HAP-1 (cell line): ENCODE results near the gene MTCL1.

ENCODE experiments used
- DNase-seq, 2 experiments: peaks; one replicate each; pipeline ENCODE4 v3.0.0-alpha.2; 2016 to 2020; ENCODE audit warnings: low spot score in 2 of 2
- H3K27me3 ChIP-seq: fragments of 250-450 bp; sonication (Bioruptor Pico); 2 replicates; pipeline ENCODE4 v1.5.1; 2020; ENCODE audit warnings: low read depth, mild to moderate bottlenecking, moderate library complexity
- H3K36me3 ChIP-seq: fragments of 250-450 bp; sonication (Bioruptor Pico); replicated peaks from 2 replicates; pipeline ENCODE4 v1.5.1; 2020; ENCODE audit warnings: mild to moderate bottlenecking
- H3K4me1 ChIP-seq: fragments of 250-450 bp; sonication (Bioruptor Pico); 2 replicates; pipeline ENCODE4 v1.5.1; 2020; ENCODE audit warnings: mild to moderate bottlenecking
- H3K4me3 ChIP-seq: fragments of 250-450 bp; sonication (Bioruptor Pico); 2 replicates; pipeline ENCODE4 v1.5.1; 2020; ENCODE audit warnings: mild to moderate bottlenecking, moderate library complexity
- H3K9me3 ChIP-seq: fragments of 250-450 bp; sonication (Bioruptor Pico); 2 replicates; pipeline ENCODE4 v1.5.1; 2020; ENCODE audit warnings: mild to moderate bottlenecking, moderate library complexity
- in situ Hi-C: fragments of 300-500 bp; cut with MboI; formaldehyde crosslinking; loops from 3 replicates; pipeline ENCODE4 v1.14.3; 2020; ENCODE audit warnings: low sequenced_read_pairs, inconsistent platforms, mixed read lengths

MTCL1 gene

DNA sequence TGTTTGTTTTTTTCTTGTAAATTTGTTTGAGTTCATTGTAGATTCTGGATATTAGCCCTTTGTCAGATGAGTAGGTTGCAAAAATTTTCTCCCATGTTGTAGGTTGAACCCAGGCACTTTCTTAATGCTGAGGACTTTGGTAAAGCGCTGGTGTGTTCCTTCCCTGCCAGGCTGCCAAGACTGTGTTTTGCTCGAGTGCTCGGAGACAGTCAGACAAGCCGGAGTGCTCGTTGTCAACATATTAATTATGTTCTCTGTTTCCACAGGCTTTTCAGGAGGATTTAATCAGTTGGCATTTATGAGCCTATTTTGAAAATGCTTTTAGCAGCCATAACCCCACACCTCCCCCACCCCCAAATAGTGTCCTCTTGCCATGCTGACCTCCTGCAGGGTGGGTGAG lies 6.4 kb downstream of the MTCL1 start:
- Histone ChIP-seq H3K9me3 (no peaks in the 10 kb centered on the region), H3K4me3 (no peak overlapping the region), H3K4me1 (peaks cover 11% of the 10 kb centered on the region), H3K27me3 (no peaks in the 10 kb centered on the region), H3K36me3 (0 out of 2 replicates have a peak, but pooled peaks cover 5% of the 10 kb centered on the region)
- in situ Hi-C loops, result no loop called here
- no peak for DNase-seq

DNA sequence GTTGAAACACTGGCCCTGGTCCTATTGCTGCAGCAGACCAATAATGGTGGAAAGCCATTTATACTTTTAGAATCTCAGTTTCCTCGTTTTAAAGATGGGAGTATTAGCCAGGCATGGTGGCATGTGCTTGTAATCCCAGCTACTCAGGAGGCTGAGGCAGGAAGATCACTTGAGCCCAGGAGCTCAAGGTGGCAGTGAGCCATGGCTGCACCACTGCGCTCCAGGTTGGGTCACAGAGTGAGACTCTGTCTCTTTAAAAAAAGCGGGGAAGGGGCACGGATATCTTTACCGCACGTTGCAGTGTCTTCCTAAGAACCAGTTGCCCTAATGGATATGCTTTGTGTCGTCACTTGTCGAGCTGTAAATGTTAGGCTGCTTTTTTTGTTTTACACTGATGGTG lies 8.3 kb downstream of the MTCL1 start:
- peaks cover 2% of the 10 kb centered on the region; the same call in 1 of the 2 replicates for H3K36me3 ChIP-seq
- H3K27me3 ChIP-seq, result no peaks in the 10 kb centered on the region
- DNase-seq, result no peak
- peaks cover 8% of the 10 kb centered on the region; the same call in 1 of the 2 replicates for H3K4me1 ChIP-seq
- in situ Hi-C loops, result no loop called here
- H3K9me3 ChIP-seq, result no peaks in the 10 kb centered on the region
- H3K4me3 ChIP-seq, result no peak overlapping the region

DNA sequence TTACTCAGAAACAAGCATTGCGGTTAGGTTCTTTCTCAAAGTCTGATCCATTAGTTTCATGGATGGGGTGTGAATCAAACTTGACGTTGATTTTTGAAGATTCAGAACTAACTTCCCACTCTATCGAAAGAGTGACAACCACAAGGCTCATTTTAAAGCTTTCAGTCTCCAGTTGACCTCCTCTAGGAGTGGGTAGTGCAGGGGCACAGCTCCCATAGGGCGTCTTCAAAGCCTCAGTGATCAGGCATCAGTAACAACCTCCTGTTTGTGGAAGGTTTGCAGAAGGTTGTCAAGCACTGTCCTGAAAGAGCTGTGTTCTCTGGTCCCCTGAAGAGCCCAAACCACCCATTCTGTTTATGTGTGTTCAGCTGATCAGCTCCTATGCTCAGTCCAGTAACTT lies 10.2 kb downstream of the MTCL1 start:
- H3K36me3 ChIP-seq, result peaks cover 15% of the 10 kb centered on the region
- H3K27me3 ChIP-seq, result no peaks in the 10 kb centered on the region
- no peak for DNase-seq
- no peak overlapping the region for H3K4me3 ChIP-seq
- H3K4me1 ChIP-seq, result peaks cover 11% of the 10 kb centered on the region
- no peaks in the 10 kb centered on the region for H3K9me3 ChIP-seq
- in situ Hi-C loops, result no loop called here

DNA sequence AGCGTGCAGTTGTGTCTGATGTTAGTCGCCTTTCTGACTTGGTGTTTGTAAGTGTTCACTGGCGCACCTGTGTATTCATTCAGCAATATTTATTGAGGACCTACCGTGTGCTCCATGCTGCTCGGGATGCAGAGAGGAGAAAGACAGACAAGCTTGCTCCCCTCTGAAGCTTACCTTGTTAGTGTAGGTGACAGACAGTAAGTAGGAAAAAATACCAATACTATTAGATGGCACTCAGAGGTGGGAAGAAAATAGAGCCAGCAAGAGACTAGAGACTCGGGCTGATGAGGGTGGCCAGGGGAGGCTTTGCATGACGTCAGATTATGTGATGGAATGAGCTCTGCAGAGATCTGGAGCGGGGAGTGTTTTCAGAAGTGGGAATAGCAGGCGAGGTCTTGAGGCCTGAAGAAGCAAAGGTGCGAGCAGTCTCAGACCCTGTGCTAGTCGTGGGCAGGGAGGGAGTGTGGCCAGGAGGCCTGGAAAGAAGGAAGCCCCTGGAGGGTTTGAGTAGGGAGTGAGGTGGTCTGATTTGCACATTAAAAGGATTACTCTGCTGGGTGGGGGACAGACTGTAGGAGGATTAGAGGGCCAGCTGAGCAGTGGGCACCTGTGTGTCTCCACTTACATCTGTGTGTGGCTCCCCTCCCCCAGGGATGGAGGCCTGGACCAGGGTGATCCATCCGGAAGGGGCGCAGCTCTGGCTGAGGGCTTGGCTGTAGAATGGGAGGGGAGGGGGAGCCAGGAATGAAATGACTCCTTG lies 11.8 kb downstream of the MTCL1 start:
- in situ Hi-C loops, result no loop called here
- H3K36me3 ChIP-seq, result peaks cover 25% of the 10 kb centered on the region
- H3K4me1 ChIP-seq, result peaks cover 11% of the 10 kb centered on the region
- H3K9me3 ChIP-seq, result no peaks in the 10 kb centered on the region
- H3K27me3 ChIP-seq, result no peaks in the 10 kb centered on the region
- peak in 1 of 2 experiments; percentile 15 for DNase-seq
- H3K4me3 ChIP-seq, result no peak overlapping the region

DNA sequence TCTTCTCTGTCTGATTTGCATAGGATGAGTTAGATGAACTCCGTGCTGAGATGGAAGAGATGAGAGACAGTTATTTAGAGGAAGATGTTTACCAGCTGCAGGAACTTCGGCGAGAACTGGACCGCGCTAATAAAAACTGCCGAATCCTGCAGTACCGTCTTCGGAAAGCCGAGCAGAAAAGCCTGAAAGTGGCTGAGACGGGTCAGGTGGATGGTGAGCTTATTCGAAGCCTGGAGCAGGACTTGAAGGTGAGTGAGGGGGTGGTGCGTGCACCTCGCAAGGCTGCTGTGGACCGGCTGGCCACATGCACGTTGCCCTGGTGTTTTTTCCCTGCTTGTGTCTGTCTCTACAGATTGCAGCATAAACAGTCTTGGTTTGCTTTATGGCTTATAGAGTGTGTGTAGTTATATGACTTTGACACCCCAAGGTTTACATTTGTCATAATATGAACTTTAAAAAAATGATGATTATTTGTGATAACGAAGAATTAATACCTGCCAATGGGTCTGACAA lies 13.1 kb downstream of the MTCL1 start:
- H3K4me3 ChIP-seq, result no peak overlapping the region
- peaks cover 25% of the 10 kb centered on the region for H3K36me3 ChIP-seq
- H3K27me3 ChIP-seq, result no peaks in the 10 kb centered on the region
- no peaks in the 10 kb centered on the region for H3K9me3 ChIP-seq
- in situ Hi-C loops, result no loop called here
- no peak for DNase-seq
- peaks cover 11% of the 10 kb centered on the region for H3K4me1 ChIP-seq

DNA sequence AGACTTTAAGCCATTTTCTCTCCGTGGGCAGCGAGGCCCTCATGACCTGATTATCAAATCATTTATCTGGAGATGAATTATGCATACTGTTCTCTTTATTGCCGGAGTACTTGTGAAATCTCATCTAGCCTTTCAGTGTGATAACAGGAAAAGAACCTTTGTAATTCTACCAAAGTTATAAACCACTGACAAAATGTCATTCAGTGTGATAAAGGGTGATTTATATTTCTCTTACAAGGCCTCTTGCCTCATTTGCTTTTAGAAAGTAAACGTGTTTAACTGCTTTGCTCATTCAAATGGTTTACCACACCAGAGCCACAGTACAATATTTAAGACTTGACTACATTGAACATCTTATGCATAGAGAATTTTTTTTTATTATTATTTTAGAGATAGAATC lies 13.8 kb downstream of the MTCL1 start:
- Histone ChIP-seq H3K4me3 (no peak overlapping the region), H3K36me3 (peaks cover 25% of the 10 kb centered on the region), H3K27me3 (no peaks in the 10 kb centered on the region), H3K9me3 (no peaks in the 10 kb centered on the region), H3K4me1 (peaks cover 11% of the 10 kb centered on the region)
- in situ Hi-C loops, result no loop called here
- no peak for DNase-seq

DNA sequence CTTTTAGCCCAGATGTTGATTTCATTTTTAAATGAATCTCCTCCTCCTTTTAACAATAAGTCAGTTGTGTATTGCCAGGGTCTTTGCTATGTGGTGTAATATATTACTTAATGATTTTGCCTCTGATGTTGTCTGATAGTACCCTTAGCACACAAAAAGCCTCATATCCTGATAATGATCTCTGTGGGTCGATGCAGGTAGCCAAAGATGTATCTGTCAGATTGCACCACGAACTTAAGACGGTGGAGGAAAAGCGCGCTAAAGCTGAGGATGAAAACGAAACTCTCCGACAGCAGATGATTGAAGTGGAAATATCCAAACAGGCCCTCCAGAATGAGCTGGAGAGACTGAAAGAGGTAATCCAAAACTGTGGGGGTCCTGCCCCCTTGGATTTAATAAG lies 14.8 kb downstream of the MTCL1 start:
- Histone ChIP-seq H3K4me3 (no peak overlapping the region), H3K27me3 (no peaks in the 10 kb centered on the region), H3K4me1 (peaks cover 11% of the 10 kb centered on the region), H3K36me3 (peaks cover 25% of the 10 kb centered on the region), H3K9me3 (no peaks in the 10 kb centered on the region)
- in situ Hi-C loops, result no loop called here
- DNase-seq, result no peak

DNA sequence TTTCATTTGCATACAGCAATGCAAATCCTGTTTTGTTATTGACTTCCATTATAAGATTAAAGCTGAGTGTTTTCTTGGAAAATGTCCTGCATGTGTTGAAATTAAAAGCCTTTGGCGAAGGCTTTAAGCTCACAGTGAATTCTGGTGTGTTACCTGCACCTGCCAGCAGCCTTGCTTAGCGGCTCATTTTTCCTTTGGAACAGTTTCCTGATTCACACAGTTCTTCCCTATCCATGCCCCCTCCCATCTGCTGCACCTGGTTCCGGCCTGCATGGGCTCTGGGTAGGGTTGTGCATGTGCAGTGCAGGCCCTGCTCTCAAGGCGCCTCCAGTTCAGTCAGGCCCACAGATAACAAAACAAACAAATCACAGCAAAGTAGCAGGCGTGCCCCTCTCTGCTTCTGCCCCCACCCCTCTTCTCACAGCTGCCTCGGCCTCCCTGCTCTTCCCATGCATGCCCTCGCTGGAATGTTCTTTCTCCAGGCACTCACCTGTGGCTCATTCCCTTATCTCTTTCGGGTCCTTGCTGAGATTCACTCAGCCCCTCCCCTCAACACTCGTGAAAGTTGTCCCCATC lies 15.8 kb downstream of the MTCL1 start:
- Histone ChIP-seq H3K9me3 (no peaks in the 10 kb centered on the region), H3K4me3 (no peak overlapping the region), H3K4me1 (peaks cover 11% of the 10 kb centered on the region), H3K27me3 (no peaks in the 10 kb centered on the region), H3K36me3 (peaks cover 25% of the 10 kb centered on the region)
- DNase-seq, result no peak
- in situ Hi-C loops, result no loop called here

DNA sequence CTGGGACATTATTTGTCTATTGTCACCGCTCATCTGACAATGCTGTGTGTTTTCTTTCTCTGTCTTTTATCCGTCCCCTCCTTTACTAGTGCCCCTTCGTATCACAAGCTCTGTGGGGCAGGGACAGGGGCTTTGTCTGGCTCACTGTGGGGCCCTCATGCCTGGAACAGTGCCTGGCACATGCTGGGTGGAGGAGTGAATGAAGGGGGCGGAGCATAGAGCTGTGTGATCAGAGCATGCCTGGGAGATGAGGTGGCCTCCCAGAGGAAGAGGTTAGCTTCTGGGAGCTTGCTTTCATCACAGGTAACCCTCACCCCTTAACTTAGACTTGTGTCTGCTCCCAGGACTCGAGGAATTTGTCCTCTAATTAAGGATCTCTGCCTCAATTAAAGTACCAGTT lies 16.4 kb downstream of the MTCL1 start:
- Histone ChIP-seq H3K4me3 (no peak overlapping the region), H3K27me3 (no peaks in the 10 kb centered on the region), H3K4me1 (peaks cover 9% of the 10 kb centered on the region), H3K9me3 (no peaks in the 10 kb centered on the region), H3K36me3 (peaks cover 25% of the 10 kb centered on the region)
- in situ Hi-C loops, result no loop called here
- DNase-seq, result no peak

DNA sequence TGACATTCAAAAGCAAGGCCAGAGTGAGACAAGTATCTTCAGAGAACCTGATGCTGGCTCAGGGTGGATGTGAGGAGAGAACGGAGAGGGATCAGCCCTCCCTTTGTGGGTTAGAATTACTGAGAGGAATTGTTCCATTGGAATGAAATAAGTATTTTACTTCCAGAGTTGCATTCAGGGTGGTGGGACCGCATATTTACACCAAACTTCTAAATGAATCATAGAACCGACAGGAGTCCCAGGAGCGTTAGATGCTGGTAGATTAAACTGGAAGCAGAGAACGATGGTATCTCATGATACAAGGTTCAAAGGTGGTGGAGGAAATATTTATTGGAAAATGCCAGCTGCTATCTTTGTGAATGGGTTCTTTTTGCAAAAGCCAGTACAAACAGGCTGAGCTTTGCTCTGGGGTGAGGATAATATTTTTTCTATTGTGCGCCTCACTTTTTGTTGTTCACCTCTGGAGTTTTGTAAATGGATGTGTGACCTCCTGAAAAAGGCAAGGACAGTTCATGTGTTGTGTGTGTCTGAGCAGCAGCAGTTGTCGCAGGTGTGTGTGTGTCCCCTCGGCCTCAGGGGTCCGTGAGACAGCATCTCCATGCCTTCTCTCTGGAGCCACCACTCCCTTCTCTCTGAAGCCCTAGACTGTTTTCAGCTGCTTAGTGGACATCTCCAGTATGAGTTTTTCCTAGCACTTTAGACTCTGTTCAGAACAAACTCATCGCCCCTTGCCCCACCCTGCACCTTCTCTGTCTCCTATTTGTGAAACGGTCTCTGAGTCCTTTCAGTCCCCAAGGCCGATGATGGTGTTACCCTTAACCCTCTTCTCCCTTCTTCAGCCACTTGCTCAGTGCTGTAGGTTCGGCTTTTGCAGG lies 17.8 kb downstream of the MTCL1 start:
- Histone ChIP-seq H3K4me3 (no peak overlapping the region), H3K27me3 (no peaks in the 10 kb centered on the region), H3K36me3 (peaks cover 25% of the 10 kb centered on the region), H3K4me1 (peaks cover 3% of the 10 kb centered on the region; the same call in 1 of the 2 replicates), H3K9me3 (no peaks in the 10 kb centered on the region)
- in situ Hi-C loops, result no loop called here
- no peak for DNase-seq

DNA sequence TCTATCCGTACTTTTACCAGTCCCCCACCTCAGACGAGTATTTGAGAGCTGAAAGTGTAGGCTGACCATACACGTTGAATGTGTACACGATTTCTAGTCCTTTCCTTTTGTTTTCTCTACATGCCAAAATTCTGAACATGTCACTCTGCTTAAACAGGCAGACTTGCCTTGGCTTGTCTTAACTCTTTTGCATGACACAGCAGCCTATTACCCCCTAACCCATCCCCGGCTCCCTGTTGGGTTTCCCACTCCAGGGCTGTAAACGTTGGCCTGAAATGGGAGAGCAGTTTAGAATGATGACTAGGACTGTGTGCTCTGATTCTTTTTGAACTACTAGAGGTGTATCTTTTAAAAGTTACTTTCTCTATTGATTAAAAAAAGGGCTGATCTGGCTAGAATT lies 19.1 kb downstream of the MTCL1 start:
- H3K9me3 ChIP-seq, result no peaks in the 10 kb centered on the region
- in situ Hi-C loops, result no loop called here
- peaks cover 17% of the 10 kb centered on the region for H3K36me3 ChIP-seq
- H3K27me3 ChIP-seq, result no peaks in the 10 kb centered on the region
- H3K4me3 ChIP-seq, result no peak overlapping the region
- DNase-seq, result no peak
- H3K4me1 ChIP-seq, result no peaks in the 10 kb centered on the region; the same call in 1 of the 2 replicates

DNA sequence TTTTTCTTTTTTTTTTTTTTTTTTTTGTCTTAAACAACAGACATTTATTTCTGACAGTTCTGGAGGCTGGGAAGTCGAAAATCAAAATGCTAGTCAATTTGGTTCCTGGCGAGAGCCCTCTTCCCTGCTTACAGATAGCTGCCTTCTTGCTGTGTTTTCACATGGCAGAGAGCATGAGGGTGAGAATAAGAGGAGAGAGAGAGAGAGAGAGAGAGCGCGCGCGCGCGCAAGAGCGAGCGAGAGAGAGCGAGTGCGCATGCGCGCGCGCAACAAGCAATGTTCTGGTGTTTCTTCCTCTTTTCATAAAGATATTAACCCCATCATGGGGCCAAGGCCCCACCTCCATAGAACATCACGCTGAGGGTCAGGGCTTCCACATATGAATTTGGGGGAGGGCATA lies 20.9 kb downstream of the MTCL1 start:
- H3K4me1 ChIP-seq, result no peaks in the 10 kb centered on the region
- in situ Hi-C loops, result no loop called here

DNA sequence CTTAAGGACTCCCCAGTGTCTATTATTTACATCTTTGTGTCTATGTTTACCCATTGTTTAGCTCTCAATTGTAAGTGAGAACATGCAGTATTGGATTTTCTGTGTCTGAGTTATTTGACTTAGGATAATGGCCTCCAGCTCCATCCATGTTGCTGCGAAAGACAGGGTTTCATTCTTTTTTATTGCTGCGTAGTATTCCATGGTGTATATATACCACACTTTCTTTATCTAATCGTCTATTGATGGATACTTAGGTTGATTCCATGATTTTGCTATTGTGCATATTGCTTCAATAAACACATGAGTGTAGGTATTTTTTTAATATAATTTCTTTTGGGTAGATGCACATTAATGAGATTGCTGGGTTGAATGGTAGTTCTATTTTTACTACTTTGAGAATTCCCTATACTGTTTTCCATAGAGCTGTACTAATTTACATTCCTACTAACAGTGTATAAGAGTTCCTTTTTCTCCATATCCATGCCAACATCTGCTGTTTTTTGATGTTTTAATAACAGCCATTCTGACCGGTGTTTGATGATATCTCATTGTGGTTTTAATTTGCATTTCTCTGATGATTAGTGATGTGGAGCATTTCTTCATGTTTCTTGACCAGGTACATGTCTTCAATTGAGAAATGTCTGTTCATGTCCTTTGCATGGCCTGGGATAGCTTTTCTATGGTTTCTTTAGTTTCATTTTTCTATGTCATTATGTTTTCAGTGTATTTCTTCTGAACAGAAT lies 21.8 kb downstream of the MTCL1 start:
- H3K4me3 ChIP-seq, result no peak overlapping the region
- DNase-seq, result no peak

More for the DNA sequence above, 20.9 kb downstream of the MTCL1 start:
- DNase-seq, result no peak
- Histone ChIP-seq H3K4me3 (no peak overlapping the region), H3K27me3 (no peaks in the 10 kb centered on the region), H3K9me3 (no peaks in the 10 kb centered on the region), H3K36me3 (peaks cover 4% of the 10 kb centered on the region; the same call in 1 of the 2 replicates)

More for the DNA sequence above, 21.8 kb downstream of the MTCL1 start:
- Histone ChIP-seq H3K27me3 (no peaks in the 10 kb centered on the region), H3K36me3 (no peaks in the 10 kb centered on the region), H3K9me3 (no peaks in the 10 kb centered on the region), H3K4me1 (no peaks in the 10 kb centered on the region)
- in situ Hi-C loops, result no loop called here
